Measurements from ENCODE around the gene IL2RA.
"Not testable (repeated sequence)": the region's sequence is repeated elsewhere in the genome, so short reads cannot be mapped to it uniquely, and the experiment has no call there.

The IL2RA gene

DNA sequence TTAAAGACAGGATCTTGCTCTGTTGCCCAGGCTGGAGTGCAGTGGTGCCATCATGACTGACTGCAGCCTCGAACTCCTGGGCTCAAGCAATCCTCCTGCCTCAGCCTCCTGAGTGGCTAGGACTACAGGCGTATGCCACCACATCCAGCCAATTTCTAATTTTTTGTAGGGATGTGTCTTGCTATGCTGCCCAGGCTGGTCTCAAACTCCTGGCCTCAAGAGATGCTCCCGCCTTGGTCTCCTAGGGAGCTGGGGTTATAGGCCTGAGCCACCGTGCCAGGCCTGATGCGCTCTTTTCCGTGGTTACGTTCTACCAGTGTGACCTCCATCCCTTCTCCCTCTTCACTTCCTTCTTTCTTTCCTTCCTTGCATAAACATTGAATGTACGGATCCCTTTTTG lies 50.6 kb downstream of the IL2RA start:
- no peak for DNase-seq

- DNase-seq: no peak
These were observed 51.6 kb downstream of the IL2RA start for GRCh38 chr10:6010569-6010968.

DNA sequence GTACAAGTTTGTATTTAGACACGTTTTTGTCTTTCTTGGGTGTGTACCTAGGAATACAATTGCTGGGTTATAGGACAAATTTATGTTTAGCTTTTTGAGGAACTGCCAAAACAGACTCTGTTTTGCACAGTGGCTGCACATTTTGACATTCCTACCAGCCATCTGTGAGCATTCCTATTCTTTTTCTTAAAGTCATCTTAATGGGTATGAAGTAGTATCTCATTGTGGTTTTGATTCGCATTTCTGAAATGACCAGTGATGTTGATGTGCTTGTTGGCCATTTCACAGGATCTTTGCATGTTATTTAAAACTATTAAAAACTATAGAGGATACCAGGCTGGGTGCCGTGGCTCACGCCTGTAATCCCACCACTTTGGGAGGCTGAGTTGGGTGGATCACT lies 52.2 kb downstream of the IL2RA start:
- DNase-seq: no peak

GRCh38 chr10:6009150-6009549 lies 53.0 kb downstream of the IL2RA start:
- no peak for DNase-seq

GRCh38 chr10:6008497-6009142 lies 53.5 kb downstream of the IL2RA start:
- no peak for DNase-seq

DNA sequence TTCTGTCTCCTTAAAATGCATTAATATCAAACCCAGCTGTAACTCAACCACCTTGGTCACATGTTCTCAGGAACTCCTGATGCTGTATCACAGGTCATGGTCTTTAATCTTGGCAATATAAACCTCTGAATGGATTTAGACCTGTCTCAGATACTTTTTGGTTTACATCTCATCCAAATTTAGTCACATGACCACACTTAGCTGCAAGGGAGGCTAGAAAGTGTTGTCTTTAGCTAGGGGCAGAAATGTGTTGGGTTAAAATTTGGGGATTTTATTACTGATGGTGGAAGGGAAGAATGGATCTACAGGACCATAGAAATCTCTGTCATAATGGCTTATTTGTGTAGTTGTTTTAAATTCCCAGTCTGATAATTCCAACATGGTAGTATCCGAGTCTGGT lies 55.2 kb downstream of the IL2RA start:
- no peak for DNase-seq

DNA sequence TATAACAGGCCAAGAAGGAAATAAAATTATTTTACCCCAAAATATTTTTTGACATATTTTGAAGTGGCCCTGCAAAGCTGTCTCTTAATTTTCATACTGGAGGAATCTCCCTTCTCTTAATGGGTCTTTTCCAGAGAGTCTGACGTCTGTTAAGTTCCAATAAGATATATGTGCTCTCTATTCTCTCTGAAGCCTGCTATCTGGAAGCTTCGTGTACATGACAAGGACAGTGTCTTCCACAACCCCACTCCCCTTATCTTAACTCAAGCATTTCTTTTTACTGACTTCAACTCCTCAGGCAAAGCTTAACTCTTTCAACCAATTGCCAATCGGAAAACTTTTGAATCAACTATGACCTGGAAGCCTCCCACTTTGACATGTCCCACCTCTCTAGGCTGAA lies 55.6 kb downstream of the IL2RA start:
- no peak for DNase-seq

DNA sequence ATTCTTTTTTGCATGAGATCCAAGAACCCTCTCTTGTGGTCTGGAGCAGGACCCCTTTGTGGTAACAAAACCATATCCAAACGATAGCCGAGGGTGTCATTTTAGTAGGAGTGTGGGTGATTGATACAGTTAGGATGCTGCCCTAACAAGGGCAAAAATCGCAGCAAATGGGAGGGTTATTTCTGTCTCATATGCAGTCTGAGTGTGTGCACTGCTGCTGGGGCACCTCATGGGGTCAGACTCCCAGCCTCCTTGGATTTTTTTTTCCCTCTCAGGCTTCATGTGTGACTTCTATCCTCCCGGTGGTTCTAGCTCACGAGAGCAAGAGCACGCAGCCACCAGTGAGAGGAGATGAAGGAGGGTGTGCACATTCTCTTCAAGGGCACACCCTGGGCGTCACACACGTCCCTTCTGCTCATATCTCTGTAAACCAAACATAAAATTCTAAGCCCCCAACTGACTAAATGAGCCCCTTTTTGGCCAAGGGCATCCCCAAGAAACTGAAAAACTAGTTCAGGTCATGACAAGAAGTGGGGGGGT lies 56.2 kb downstream of the IL2RA start:
- no peak for DNase-seq

GRCh38 chr10:6005161-6005804 lies 56.9 kb downstream of the IL2RA start:
- DNase-seq: not testable (repeated sequence)

DNA sequence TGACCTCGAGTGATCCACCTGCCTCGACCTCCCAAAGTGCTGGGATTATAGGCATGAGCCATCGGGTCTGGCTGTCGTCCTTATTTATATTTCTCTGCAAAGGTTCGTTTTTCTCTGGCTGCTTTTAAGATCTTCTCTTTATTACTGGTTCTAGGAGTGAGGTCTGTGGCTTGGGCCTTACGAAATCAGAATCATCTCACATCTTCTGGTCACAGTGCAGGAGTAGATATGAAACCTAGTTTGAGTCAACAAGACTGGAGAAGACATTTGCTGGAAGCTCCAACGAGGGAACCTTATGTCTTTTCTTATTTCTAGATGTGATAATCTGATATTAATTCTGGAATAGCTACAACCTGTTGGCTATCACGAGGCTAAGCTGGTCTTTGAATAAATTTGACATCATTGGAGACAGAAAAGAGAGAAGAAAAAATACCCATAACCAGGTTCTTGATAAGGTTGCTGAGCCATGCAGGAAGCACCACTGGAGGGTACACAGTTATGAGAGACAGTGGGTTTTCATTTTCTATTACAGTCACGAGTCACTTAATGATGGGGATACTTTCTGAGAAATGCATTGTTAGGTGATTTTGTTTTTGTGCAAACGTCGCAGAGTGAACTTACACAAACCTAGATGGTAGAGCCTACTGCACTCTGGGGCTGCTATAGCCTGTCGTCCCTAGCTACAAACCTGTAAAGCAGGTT lies 59.2 kb downstream of the IL2RA start:
- DNase-seq: no peak

DNA sequence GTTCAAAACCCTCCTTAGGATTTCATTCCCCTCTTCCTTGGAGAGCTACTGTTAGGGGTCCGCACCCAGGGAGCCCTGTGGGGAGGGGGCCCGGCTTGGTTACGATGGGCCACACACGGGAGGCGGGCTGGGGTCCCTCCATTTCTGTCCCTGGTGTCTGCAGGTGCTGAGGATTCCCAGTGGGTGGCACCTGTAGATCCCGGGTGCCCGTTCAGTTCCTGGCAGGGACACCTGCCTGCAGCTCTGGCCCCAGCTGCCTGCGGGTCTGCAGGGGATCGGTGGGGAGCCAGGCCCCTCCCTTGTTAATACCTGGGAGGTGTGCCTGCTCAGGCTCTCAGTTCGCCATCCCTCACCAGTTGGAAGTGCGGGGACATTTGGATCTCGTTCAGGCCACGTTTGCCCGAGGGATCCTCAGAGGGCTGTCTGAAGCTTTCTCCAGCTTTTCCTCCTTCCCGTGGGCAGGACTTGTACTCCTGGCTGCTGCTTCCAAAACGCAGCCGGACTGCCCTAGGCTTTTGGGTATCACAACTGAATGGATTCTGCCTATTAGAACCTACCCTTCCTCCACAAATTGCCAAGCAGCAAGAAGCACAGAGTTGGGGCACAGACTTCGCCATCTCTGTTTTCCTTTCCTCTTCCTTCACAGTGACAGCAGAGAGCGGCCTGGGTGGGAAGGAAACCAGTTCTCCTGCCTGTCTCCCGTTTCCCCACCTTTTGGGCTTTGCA lies 62.6 kb downstream of the IL2RA start:
- DNase-seq: no peak

DNA sequence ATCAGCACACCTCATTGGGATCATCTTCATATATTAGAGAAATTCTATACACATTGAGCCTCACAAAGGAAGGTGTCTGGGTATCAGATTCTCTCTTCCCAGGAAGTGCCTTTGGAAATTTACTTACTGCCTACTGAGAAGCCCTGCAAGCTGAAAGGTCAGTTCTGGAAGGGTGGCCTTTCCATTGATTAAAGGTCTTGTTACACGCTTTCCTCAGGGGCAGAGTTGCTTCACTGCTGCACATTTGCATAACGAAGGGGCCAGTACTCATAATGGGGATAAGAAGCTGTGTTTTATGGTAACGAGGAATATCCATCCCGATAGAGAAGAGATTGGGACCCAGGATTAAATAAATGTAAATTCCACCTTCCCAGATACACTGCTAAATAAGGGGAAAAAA lies 65.5 kb downstream of the IL2RA start:
- no peak for DNase-seq

GRCh38 chr10:5992398-5992797 lies 69.8 kb downstream of the IL2RA start:
- DNase-seq: no peak

GRCh38 chr10:5991708-5992107 lies 70.5 kb downstream of the IL2RA start:
- no peak for DNase-seq

DNA sequence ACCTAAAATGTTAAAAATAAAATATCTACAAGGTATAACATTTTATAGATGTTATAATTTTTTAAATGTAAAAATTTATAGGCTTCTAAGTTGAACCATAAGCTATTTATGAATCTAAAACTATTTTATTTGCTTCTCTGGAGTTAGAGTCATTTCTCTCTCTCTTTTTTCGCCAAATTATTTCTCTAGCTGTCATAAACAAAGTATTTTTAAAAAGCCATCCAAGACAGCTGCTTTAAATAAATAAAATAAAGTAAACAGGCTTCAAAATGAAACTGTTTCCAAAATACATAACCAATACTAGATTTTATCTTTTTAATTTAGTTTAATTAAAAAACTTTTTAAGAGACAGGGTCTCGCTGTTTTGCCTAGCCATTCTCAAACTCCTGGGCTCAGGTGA lies 72.4 kb downstream of the IL2RA start:
- no peak for DNase-seq

DNA sequence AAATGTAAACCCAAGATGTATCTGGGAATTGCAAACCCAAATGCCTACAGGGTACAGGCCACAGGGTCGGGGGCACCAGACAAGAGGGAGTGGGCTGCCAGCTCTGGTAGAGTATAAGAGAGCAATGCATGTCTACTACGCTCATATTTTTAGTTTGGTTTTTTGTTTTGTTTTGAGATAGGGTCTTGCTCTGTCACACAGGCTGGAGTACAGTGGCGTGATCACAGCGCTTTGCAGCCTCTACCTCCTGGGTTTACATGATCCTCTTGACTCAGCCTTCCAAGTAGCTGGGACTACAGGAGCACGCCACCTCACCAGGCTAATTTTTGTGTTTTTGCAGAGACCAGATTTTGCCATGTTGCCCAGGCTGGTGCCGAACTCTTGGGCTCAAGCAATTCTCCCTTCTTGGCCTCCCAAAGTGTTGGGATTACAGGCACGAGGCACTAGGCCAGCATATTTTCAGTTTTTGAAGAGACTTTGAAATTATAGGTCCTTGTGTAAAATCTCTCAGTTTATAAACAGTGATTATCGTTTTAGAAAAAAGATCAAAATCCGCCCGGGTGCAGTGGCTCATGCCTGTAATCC lies 73.7 kb downstream of the IL2RA start:
- DNase-seq: no peak

GRCh38 chr10:5987747-5988146 lies 74.4 kb downstream of the IL2RA start:
- DNase-seq: no peak

DNA sequence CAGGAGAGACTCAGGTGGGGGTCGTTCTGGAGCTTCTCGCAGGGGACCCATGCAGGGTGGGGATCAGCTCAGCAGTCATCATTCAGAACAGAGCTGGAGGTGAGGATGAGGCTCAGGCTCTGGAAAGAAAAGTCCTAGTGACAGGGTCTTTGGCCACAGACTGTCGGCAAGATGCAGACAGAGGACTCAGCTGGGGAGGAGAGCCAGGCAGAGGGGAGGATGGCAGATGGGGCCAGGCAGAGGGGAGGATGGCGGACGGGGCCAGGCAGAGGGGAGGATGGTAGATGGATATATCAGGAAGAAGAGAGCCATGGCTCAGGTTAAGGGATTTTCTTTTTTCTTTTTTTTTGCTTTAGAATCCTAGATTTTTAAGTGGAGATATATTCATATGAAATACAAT lies 77.1 kb downstream of the IL2RA start:
- no peak for DNase-seq

GRCh38 chr10:5983774-5984173 lies 78.4 kb downstream of the IL2RA start:
- no peak for DNase-seq

DNA sequence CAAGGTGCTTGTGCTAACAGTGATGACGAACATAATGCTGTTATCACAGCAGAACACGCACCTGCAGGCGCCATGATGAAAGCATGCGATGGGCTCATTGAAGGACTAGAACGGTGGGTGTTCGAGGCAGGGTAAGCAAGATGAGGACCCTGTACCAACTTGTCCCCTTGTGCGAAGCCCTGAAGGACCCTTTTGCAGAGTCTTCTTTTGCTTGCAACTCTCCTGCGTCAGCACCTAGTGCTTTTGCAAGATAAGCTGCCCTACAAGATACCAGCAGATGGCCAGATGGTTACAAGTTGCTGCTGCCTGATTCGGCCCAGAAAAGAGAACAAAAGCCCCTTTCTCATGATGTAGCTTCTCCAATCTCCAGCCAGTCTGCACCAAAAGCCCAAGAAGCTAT lies 80.6 kb downstream of the IL2RA start:
- no peak for DNase-seq

GRCh38 chr10:5978230-5978489 lies 84.0 kb downstream of the IL2RA start:
- DNase-seq: peak in 1 of 2 experiments; percentile 68

DNA sequence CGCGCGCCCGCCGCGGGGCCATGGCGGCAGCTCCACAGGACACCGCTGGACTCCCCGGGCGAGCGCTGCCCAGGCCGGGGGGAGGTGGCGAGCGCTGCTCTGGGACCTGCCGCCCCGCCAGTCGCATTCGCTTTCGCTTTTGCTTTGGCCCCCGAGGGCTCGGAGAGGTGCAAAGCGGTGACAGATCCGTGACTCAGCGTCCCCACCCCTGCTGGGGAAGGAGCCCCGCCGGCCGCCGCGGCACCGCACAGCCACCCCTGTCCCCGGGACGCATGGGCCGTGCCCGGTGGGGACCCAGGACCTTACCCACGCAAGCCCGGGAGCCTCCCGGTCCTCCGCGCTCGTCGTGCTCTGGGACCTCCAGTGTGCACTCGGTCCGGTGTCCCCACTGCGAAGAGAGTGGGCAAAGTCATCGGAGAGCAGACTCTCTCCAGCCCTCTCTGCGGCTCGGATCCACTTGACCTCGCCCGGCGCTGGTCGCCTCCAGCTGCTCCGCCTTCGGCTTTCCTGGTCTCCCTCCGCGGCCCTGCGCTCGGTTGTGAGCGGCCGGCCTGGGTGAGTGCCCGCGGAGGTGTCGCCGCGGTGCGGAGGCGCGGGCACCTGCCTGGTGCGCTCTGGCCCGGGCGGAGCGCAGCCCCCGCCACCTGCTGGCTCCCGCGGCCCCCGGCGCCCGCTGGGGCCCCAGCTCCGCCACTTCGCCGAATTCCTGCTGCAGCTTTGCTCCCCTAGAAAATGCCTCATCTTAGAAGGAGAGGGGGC lies 84.5 kb downstream of the IL2RA start, which contains the start of gene IL15RA:
Gene IL15RA, minus strand, starts transcription at position 73 of the 759 bp plus-strand sequence. Its CDS starts 51 bp downstream, at position 22.
- peak; percentile 76 to 77 for DNase-seq
